GM21390 (cell line): ENCODE results near the gene IGSF23.

Experiments used
- ATAC-seq: cut with Tn5 transposase; IDR thresholded peaks from one replicate; pipeline ENCODE4 v1.9.1; 2021; ENCODE audit not compliant: unreplicated experiment

The IGSF23 gene

GRCh38 chr19:44640518-44640917, 27.2 kb downstream of the IGSF23 start:
- ATAC-seq = no peak

DNA sequence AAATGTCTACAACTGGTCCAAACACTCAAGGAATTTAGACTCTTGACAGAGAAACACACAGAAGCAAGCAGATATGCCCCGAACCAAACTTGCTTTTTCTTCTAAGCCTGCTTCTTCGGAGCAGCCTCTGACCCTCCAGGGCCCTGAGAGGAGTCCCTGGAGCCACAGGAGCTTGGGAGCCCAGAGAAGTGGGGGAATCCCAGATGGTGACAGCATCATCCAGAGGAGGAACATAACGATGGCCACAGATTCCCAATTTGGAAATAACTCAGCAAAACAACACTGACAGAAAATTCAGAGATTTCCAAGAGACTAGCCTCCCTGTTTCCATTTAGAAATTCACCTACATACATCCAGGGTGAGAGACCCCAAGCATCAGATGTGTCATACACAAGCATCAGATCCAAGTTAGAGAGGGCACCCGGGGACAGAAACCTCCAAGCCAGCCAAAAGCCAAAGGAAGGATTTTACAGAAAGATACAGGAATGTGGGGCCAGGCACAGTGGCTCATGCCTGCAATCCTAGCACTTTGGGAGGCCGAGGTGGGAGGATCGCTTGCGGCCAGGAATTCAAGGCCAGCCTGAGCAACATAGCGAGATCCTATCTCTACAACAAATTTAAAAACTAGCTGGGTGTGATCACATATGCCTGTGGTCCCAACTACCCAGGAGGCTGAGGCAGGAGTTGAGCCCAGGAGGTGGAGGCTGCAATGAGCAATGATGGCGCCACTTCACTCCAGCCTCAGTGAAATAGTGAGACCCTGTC, 28.3 kb downstream of the IGSF23 start:
- no peak for ATAC-seq

GRCh38 chr19:44642377-44642776, 29.0 kb downstream of the IGSF23 start:
- ATAC-seq = no peak

DNA sequence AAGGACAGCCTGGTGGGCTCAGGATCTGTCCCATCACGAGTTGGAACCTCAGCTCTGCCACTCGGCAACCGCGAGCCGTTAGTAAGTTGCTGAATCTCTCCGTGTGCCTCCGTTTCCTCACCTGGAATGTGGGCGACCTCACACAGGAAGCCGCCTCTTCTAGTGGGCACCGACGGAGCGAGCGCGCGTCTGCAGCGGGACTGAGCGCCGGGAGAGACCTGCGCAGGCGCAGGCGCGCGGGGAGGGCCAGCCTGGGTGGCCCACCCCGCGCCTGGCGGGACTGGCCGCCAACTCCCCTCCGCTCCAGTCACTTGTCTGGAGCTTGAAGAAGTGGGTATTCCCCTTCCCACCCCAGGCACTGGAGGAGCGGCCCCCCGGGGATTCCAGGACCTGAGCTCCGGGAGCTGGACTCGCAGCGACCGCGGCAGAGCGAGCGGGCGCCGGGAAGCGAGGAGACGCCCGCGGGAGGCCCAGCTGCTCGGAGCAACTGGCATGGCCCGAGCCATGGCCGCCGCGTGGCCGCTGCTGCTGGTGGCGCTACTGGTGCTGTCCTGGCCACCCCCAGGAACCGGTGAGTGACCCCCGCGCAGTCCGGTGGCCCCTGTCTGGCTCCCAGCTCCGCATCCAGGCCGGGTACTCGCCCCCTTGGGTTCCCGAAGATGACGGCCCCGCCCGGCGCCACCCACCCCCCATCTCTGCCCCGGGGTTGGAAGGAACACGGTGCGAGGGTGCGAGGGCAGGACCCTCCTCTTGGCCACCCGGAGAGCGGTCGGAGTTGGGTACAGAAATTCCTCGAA, 30.4 kb downstream of the IGSF23 start, which contains the start of gene PVR:
Gene PVR (plus strand): TSS at position 306 of the 797 bp plus-strand sequence. CDS start 187 bp downstream, at position 493.
- ATAC-seq = no peak

GRCh38 chr19:44644402-44645016, 31.1 kb downstream of the IGSF23 start:
- ATAC-seq = no peak

DNA sequence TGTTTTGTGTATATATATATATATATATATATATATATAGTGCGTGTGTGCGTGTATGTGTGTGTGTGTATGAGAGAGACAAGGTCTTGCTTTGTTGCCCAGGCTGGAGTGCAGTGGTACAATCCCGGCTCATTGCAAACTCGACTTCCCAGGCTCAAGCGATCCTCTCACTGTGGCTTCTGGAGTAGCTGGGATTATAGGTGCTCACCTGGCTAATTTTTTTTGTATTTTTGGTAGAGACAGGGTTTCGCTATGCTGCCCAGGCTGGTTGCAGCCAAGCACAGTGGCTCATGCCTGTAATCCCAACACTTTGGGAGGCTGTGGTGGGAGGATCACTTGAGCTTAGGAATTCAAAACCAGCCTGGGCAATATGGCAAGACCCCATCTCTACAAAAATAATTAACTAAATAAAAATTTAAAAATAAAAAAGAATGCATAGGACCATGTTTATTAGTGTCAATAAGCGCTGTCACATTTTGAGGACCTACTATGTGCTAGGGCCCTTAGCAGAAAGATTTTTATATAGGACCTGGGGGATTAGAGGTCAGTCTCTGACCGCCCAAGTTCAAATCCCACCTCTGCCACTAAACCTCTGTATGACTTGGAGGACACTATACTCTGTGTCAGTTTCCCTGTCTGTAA, 32.2 kb downstream of the IGSF23 start:
- ATAC-seq = no peak

- ATAC-seq = no peak
Observed at GRCh38 chr19:44646049-44646416, 32.7 kb downstream of the IGSF23 start.

GRCh38 chr19:44647144-44647543, 33.8 kb downstream of the IGSF23 start:
- no peak for ATAC-seq

DNA sequence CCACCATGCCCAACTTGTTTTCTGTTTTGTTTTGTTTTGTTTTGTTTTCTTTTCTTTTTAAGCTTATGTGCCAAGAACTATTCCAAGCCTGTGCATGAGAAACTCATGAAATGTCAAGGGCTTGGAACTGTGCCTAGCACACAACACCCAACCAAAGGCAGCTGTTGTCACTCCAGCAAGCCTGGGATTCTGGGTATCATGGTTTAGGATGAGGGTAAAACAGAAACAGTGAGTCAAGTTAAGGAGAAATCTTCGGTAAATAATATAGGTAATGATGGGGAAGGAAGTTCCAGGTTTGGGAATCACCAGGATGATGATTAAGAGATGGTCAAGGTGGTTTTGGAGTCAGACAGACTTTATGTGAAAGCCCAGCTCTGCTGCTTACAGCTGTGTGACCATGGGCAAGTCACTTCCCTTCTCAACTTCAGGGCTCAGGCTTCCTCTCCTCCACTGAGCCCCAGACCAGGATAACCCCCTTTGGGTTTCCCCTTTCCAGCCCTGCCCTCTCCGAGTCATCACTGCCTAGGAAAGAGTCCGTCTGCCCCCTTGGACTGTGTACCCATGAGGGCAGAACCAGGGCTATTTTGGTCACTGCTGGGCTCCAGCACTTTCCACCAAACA, 35.4 kb downstream of the IGSF23 start:
- ATAC-seq = no peak

DNA sequence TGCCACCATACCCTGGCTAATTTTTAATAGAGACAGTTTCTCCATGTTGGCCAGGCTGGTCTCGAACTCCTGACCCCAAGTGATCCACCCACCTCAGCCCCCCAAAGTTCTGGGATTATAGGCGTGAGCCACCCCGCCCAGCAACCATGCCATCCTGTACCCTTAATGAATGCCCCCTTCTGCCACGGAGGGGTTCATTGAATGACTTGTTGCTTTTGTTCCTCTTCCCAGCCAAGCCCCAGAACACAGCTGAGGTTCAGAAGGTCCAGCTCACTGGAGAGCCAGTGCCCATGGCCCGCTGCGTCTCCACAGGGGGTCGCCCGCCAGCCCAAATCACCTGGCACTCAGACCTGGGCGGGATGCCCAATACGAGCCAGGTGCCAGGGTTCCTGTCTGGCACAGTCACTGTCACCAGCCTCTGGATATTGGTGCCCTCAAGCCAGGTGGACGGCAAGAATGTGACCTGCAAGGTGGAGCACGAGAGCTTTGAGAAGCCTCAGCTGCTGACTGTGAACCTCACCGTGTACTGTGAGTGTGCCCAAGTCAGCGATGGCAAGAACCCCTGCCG, 36.3 kb downstream of the IGSF23 start:
- no peak for ATAC-seq

- ATAC-seq = no peak
Observed at GRCh38 chr19:44653343-44653742, 40.0 kb downstream of the IGSF23 start.

DNA sequence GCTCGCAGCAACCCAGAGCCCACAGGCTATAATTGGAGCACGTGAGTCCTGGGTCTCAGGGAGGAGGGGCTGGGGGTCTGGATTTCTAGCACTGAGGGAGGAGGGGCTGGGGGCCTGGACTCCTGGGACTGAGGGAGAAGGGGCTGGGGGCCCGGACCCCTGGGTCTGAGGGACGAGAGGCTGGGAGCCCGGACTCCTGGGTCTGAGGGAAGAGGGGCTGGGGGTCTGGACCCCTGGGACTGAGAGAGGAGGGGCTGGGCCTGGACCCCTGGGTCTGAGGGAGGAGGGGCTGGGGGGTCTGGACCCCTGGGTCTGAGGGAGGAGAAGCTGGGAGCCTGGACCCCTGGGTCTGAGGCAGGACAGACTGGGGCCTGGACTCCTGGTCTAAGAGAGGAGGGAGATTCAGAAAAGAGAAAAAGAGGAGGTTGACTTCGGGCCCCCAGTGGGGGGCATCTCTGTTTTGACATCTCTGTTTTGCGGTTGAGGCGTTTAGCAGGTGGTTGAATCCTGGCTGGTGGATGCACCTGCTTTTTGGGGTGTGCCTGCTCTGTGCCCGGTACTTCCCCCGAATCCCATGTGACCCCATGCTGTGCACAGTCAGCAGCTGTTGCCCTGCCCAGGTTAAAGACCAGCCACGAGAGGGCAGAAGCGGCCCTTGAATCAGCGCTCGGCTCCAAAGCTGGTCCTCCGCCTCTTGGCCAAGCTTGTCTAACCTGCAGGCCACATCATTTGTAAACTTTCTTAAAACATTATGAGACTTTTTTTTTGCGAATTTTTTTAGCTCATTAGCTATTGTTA, 40.8 kb downstream of the IGSF23 start:
- ATAC-seq = peak; percentile 83

DNA sequence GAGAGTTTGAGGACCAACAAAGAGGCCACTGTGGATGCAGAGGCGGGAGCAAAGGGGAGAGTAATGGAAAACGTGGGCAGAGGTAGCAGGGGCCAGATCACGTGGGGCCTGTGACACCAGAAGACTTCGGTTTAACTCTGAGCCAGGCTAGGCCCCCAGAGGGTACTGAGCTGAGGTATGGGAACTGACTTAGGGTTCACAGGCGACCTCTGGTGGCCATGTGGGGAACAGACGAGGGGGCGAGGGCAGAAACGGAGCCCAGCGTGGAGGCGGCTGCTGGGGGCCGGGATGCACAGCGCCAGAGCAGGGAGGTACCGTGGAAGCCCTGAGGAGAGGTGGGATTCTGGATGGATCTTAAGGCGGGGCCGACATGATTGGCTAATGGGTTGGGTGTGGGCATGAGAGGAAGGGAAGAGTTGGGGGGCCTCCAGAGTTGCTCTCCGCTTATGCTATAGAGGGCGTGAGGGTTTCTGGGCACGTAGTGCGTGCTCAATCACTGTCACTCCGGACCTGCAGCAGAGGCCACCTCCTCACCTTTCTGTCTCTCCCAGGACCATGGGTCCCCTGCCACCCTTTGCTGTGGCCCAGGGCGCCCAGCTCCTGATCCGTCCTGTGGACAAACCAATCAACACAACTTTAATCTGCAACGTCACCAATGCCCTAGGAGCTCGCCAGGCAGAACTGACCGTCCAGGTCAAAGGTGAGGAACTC, 44.0 kb downstream of the IGSF23 start:
- ATAC-seq = no peak

DNA sequence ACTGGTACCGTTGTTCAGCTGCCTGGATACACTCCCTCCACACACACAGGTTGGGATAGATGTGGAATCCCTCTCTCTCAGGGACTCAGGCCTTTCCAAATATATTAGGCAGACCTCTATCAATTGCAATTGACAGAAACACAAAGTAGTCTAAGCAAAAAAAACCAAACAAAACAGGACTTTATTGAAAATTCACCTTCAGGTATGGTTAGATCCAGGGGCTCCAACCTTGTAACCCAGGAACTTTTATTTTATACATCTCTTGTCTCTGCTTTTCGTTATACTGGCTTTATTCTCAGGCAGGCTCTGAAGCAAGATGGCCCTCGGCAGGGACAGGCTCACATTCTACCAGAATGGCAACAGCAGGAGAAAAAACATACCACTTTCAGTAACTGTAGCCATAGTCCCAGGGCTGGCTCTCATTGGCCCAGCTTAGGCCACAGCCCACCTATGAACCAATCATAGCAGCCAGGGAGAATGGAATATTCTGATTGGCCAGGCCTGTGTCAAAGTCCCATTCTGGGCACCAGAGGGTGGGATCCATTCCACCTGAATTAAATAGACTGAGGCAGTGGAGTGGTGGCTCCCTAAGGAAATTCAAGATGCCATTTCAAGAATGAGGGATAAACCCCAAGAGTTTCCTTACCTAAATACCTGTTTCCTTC, 44.8 kb downstream of the IGSF23 start:
- no peak for ATAC-seq

DNA sequence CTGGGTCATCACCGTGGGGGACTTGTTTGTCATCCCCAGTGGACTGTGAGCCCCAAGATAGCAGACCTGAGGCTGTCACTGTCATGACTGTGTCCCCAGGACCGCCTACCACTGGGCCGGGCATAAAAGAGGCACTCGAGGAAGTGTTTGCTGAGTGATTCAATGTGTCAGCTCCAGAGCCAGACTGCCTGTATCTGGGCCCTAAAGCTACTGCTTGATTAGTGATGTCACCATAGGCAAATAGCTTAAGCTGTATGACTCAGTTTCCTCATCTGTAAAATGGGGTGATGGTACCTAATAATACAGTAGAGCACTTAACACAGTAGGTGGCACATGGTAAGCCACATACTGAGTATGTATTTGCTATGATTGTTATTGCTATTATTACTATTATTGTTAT, 46.7 kb downstream of the IGSF23 start:
- no peak for ATAC-seq

DNA sequence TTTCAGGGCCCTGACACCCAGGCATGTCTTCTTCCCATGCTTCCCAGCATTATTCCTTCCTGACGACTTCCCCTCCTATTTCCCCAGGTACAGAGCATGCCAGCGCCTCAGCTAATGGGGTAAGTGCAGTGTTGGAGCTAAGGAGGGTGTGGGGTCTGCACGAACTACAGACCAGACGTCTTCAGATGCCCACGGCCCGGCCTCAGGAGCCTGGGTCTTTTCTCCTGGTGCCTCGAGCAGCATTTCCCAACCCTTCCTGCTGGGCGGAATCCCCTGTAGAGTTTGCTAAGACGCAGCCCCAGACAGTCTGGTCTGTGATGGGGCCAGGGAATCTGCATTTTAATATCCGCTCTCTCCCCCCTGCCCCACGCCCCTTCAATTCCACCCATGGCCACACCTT, 47.8 kb downstream of the IGSF23 start:
- no peak for ATAC-seq

DNA sequence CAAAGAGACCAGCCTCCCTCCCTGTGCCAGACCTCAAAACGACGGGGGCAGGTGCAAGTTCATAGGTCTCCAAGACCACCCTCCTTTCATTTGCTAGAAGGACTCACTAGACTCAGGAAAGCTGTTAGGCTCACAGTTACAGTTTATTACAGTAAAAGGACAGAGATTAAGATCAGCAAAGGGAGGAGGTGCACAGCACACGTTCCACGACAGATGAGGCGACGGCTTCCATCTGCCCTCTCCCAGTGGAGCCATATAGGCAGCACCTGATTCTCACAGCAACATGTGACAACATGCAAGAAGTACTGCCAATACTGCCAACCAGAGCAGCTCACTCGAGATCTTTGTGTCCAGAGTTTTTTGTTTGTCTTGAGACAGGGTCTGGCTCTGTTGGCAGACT, 48.5 kb downstream of the IGSF23 start:
- ATAC-seq = no peak

- no peak for ATAC-seq
Observed at GRCh38 chr19:44662691-44663385, 49.5 kb downstream of the IGSF23 start.
